GM10266 (cell line): Measurements from ENCODE around the gene PBX4.
"Not testable (repeated sequence)": the region's sequence is repeated elsewhere in the genome, so short reads cannot be mapped to it uniquely, and the experiment has no call there.

Experiments
- DNase-seq: peaks from one replicate; pipeline ENCODE4 v3.0.0; 2012; ENCODE audit errors: extremely low spot score
- CTCF ChIP-seq: IDR thresholded peaks from 2 replicates; pipeline ENCODE4 v1.5.1; 2012; ENCODE audit warnings: mild to moderate bottlenecking, low read depth; ENCODE audit not compliant: control insufficient read depth, insufficient read depth; ENCODE audit errors: missing control alignments

The PBX4 gene

GRCh38 chr19:19619849-19620210, 1.3 kb upstream of the PBX4 start:
- DNase-seq: no peak
- TF ChIP-seq CTCF: no peak

GRCh38 chr19:19619181-19619848, 828 bp upstream of the PBX4 start:
- no peak for TF ChIP-seq CTCF
- no peak for DNase-seq

DNA sequence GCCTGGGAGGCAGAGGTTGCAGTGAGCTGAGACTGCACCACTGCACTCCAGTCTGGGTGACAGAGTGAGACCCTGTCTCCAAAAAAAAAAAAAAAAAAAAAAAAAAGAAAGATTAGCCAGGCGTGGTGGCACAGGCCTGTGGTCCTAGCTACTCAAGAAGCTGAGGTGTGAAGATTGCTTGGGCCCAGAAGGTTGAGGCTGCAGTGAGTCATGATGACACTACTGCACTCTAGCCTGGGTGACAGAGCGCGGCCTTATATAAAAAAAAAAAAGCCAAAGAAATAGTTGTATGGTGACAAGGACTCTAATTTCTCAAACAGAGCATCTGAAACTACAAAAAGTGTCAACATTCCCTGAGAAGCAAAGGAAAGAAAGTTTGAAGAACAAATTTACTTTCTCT, 3.4 kb downstream of the PBX4 start:
- DNase-seq: no peak
- no peak for TF ChIP-seq CTCF

GRCh38 chr19:19613506-19613905, 5.0 kb downstream of the PBX4 start:
- no peak for TF ChIP-seq CTCF
- no peak for DNase-seq

DNA sequence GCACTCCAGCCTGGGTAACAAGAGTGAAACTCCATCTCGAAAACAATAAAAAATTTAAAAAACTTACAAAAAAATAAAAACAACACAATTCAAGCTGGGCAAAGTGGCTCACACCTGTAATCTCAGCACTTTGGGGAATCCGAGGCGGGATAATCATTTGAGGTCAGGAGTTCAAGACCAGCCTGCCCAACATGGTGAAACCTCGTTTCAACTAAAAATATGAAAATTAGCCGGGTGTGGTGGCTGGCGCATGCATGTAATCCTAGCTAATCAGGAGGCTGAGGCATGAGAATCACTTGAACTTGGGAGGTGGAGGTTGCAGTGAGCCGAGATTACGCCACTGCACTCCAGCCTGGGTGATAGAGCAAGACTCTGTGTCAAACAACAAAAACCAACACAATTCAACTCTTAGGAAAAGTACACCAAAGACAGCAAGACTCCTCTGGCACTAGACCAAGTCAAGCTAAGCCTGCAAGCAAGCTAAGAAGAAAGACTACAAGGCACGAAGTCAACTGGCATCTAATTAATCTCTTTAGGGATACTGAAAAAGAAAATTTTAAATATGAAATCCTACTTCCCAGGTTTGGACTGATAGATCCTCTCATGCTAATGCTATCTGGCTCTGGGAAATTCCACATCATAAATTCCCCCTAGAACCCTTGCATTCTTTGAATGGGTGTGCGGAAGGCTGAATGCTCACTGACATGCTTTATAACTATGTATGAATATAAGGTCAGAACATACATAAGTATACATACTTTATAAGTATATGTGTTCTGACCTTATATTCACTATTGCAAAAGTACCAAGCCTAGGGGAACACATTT, 7.9 kb downstream of the PBX4 start:
- no peak for DNase-seq
- no peak for TF ChIP-seq CTCF

GRCh38 chr19:19606686-19607085, 11.8 kb downstream of the PBX4 start:
- DNase-seq: not testable (repeated sequence)

DNA sequence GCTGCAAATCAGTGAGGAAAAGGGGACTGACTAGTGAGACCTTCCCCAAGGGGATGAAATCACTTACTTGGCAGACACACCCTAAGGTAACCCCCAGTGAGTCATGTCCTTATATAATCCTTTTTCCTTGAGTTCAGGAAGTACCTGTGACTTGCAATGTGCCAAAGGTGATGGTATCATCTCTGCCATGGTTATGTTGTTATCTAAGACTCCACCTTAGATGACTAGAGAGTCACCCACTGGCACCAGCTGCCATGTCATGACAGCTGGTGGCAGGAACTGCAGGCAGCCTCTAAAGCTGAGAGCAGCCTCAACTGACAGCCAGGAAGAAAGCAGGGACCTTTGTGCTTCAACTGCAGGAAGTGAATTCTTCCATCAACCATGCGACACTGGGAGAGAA, 12.5 kb downstream of the PBX4 start:
- no peak for DNase-seq
- TF ChIP-seq CTCF: no peak
